Endothelial cell of umbilical vein (primary cell): ENCODE measurements around the gene SGF29. TPM values are rescaled to one million over a fixed set of nuclear protein-coding genes. Genes with fewer than 3 reads are reported as not detected.

Source experiments
- BruUV-seq: library from RNA; stranded (reverse); fragments of 400-500 nt; replicated peaks from 2 replicates; lab custom pipeline; 2021; lab: Mats Ljungman, UMichigan
- CTCF ChIA-PET: fragments of 300-600, 350-600 bp; sonication (Branson Sonifier 250); formaldehyde crosslinking; loops from one replicate; lab custom pipeline; 2021; ENCODE audit warnings: antibody characterized with exemption, inconsistent platforms; lab: Charles Lee
- POLR2A ChIA-PET: fragments of 300-600, 350-600 bp; sonication (Branson Sonifier 250); formaldehyde crosslinking; loops from one replicate; lab custom pipeline; 2021; ENCODE audit warnings: antibody characterized with exemption, inconsistent platforms; lab: Charles Lee
- DNase-seq: peaks from one replicate; pipeline ENCODE4 v3.0.0-alpha.2; 2011; ENCODE audit warnings: low read depth, low spot score
- FAIRE-seq: peaks from 2 replicates; lab custom pipeline; 2011; peaks lifted over from hg19 to GRCh38; lab: Jason Lieb, UNC
- H2AFZ ChIP-seq: 2 replicates; pipeline ENCODE4 v1.6.0; 2012; ENCODE audit warnings: low read depth, low read length, control low read depth, inconsistent platforms
- H3K27ac ChIP-seq: 2 replicates; pipeline ENCODE4 v1.5.1; 2011; ENCODE audit warnings: low read depth, mild to moderate bottlenecking, control low read depth, low read length, moderate library complexity; ENCODE audit not compliant: insufficient read depth
- H3K27me3 ChIP-seq, 2 experiments: 2 replicates each; pipeline versions ENCODE4 v1.6.0 to v1.6.1; 2011; ENCODE audit warnings: low read length in 2 of 2, mixed read lengths in 1 of 2; ENCODE audit not compliant: control insufficient read depth in 2 of 2, insufficient read depth in 2 of 2
- H3K36me3 ChIP-seq, 2 experiments: 2 replicates in 1 of 2; 3 replicates in 1 of 2; pipeline ENCODE4 v1.5.1; 2011; ENCODE audit warnings: low read length in 2 of 2, mild to moderate bottlenecking in 1 of 2, moderate library complexity in 1 of 2; ENCODE audit not compliant: control insufficient read depth in 2 of 2, insufficient read depth in 2 of 2; ENCODE audit errors: extremely low read depth in 1 of 2
- H3K4me1 ChIP-seq: 3 replicates; pipeline ENCODE4 v1.5.1; 2011; ENCODE audit warnings: mild to moderate bottlenecking, low read length; ENCODE audit not compliant: control insufficient read depth, insufficient read depth; ENCODE audit errors: extremely low read depth
- H3K4me2 ChIP-seq: 2 replicates; pipeline ENCODE4 v1.6.1; 2011; ENCODE audit warnings: low read length, control low read depth, mixed read lengths; ENCODE audit not compliant: insufficient read depth
- H3K4me3 ChIP-seq, 3 experiments: fragments of 200-600 bp in 1 of 3; sonication (generic), shearing (Covaris generic) in 1 of 3; replicated peaks in 1 of 3; 2 replicates each; pipeline ENCODE4 v1.5.1; 2011 to 2016; ENCODE audit warnings: control low read depth in 3 of 3, low read length in 3 of 3, mild to moderate bottlenecking in 2 of 3, inconsistent platforms in 1 of 3, low read depth in 1 of 3, moderate library complexity in 1 of 3; ENCODE audit not compliant: insufficient read depth in 1 of 3
- H3K79me2 ChIP-seq: 2 replicates; pipeline ENCODE4 v1.6.0; 2012; ENCODE audit warnings: low read length, inconsistent platforms; ENCODE audit not compliant: control insufficient read depth, insufficient read depth
- H3K9ac ChIP-seq: replicated peaks from 2 replicates; pipeline ENCODE3; 2011; ENCODE audit warnings: low read length, control low read depth; ENCODE audit not compliant: insufficient read depth; ENCODE audit errors: extremely low read depth
- H3K9me1 ChIP-seq: replicated peaks from 3 replicates; pipeline ENCODE4 v1.6.0; 2011; ENCODE audit warnings: mild to moderate bottlenecking, low read length; ENCODE audit not compliant: control insufficient read depth, insufficient read depth; ENCODE audit errors: extremely low read depth
- H3K9me3 ChIP-seq: replicated peaks from 2 replicates; pipeline ENCODE4 v1.5.1; 2012; ENCODE audit warnings: low read length, inconsistent platforms; ENCODE audit not compliant: control insufficient read depth, insufficient read depth
- H4K20me1 ChIP-seq: replicated peaks from 2 replicates; pipeline ENCODE3; 2011; ENCODE audit warnings: mild to moderate bottlenecking, low read length; ENCODE audit not compliant: control insufficient read depth, insufficient read depth; ENCODE audit errors: extremely low read depth
- CTCF ChIP-seq, 2 donors: IDR thresholded peaks; 1 replicate in 1 of 2; 2 replicates in 1 of 2; pipeline ENCODE4 v1.5.1; 2011; ENCODE audit warnings: low read length in 2 of 2, mild to moderate bottlenecking in 2 of 2, moderate library complexity in 2 of 2, control low read depth in 1 of 2, inconsistent platforms in 1 of 2, low read depth in 1 of 2; ENCODE audit not compliant: insufficient read depth in 1 of 2; ENCODE audit errors: extremely low read depth in 1 of 2
- EZH2 ChIP-seq: IDR thresholded peaks from 2 replicates; pipeline ENCODE4 v1.6.1; 2012; ENCODE audit warnings: borderline replicate concordance, low read depth, mild to moderate bottlenecking, moderate library complexity, low read length, inconsistent platforms; ENCODE audit not compliant: severe bottlenecking
- FOS ChIP-seq: IDR thresholded peaks from 2 replicates; pipeline ENCODE4 v1.6.1; 2011; ENCODE audit warnings: mild to moderate bottlenecking, low read length, moderate library complexity, borderline replicate concordance; ENCODE audit not compliant: insufficient read depth
- GATA2 ChIP-seq: IDR thresholded peaks from 2 replicates; pipeline ENCODE4 v1.7.0; 2011; ENCODE audit warnings: low read depth, mild to moderate bottlenecking, moderate library complexity, mixed read lengths, low read length; ENCODE audit not compliant: insufficient read length, insufficient read depth
- JUN ChIP-seq: IDR thresholded peaks from 2 replicates; pipeline ENCODE4 v1.6.1; 2011; ENCODE audit warnings: borderline replicate concordance, low read depth; ENCODE audit not compliant: insufficient read length, insufficient read depth
- MAX ChIP-seq: IDR thresholded peaks from 2 replicates; pipeline ENCODE4 v1.6.1; 2011; ENCODE audit not compliant: insufficient read depth, insufficient read length
- POLR2A ChIP-seq: IDR thresholded peaks from 2 replicates; pipeline ENCODE4 v1.6.1; 2012; ENCODE audit warnings: low read depth, mild to moderate bottlenecking, control low read depth, low read length
- POLR2AphosphoS5 ChIP-seq: IDR thresholded peaks from 2 replicates; pipeline ENCODE4 v1.6.1; 2012; ENCODE audit warnings: low read depth, mild to moderate bottlenecking, control low read depth, low read length, moderate library complexity; ENCODE audit not compliant: insufficient read depth
- dilution Hi-C: fragments of 300-500 bp; cut with MboI; formaldehyde crosslinking; loops from one replicate; pipeline ENCODE4 v1.15.0; 2019; ENCODE audit warnings: low sequenced_read_pairs; ENCODE audit not compliant: extremely low pct_ligation_motif_present
- intact Hi-C: fragments of 100-400 bp; cut with micrococcal nuclease; formaldehyde crosslinking; loops from one replicate; pipeline ENCODE4 v1.10.0; 2022
- polyA plus RNA-seq, 4 experiments: library from polyadenylated mRNA; depleted of rRNA in 3 of 4; stranded (reverse) in 3 of 4; unstranded in 1 of 4; fragments of >200 nt; gene quantifications; 2 replicates each; pipeline versions ENCODE4 v1.2.1 to v1.2.3, GENCODE V29; 2011 to 2012; ENCODE audit warnings: missing spikeins in 1 of 4
- total RNA-seq: library from RNA; stranded (reverse); gene quantifications from 2 replicates; pipeline ENCODE4 v1.2.3, GENCODE V29; 2021

Gene SGF29
- total and polyA plus RNA-seq, 2 donors (not counting 3 experiments of a cell fraction or from before 2014, with no cell fraction given): 3.4 to 12.0 TPM

GRCh38 chr16:28590384-28591340 lies 36.9 kb downstream of the SGF29 start:
- H3K27ac ChIP-seq: no peak overlapping the region
- FAIRE-seq (no peak), DNase-seq (no peak)
- H3K4me3 ChIP-seq: no peak overlapping the region
- no peaks in the 10 kb centered on the region for H3K9me1 ChIP-seq
- no peaks in the 10 kb centered on the region for H3K4me1 ChIP-seq
- POLR2A ChIA-PET: no interaction called here
- no peak overlapping the region for H3K9ac ChIP-seq
- H3K4me2 ChIP-seq: no peak overlapping the region
- dilution Hi-C loops (no loop called here), intact Hi-C loops (no loop called here)
- no peaks in the 10 kb centered on the region for H3K9me3 ChIP-seq
- TF ChIP-seq FOS: no peak
- TF ChIP-seq POLR2AphosphoS5: no peak
- no peak for TF ChIP-seq GATA2
- TF ChIP-seq POLR2A: no peak
- TF ChIP-seq EZH2: no peak
- no peak for TF ChIP-seq MAX
- no peak for TF ChIP-seq CTCF (IDR thresholded peaks at IDR 0.05; ENCODE audit: extremely low read depth in 1 of 2, insufficient read depth in 1 of 2, low read depth in 1 of 2, low read length in 2 of 2)
- no peak for TF ChIP-seq JUN
- no TSS peak for BruUV-seq
- H3K27me3 ChIP-seq: no peaks in the 10 kb centered on the region
- H3K36me3 ChIP-seq: peaks cover 0 to 16% of the 10 kb centered on the region in 2 experiments
- no peak overlapping the region for H2AFZ ChIP-seq
- no peaks in the 10 kb centered on the region for H3K79me2 ChIP-seq
- no peaks in the 10 kb centered on the region for H4K20me1 ChIP-seq
- CTCF ChIA-PET: no interaction called here
